Activated B cell treated with CpG ODN at 0.5 μM for 24 hours (primary cell): Measurements from ENCODE around the gene ARSB. TPM values are rescaled to one million over a fixed set of nuclear protein-coding genes. Genes with fewer than 3 reads are reported as not detected.

Experiments used
- ATAC-seq: fragments of 200-7000 bp; cut with Tn5 transposase; one replicate; pipeline ENCODE4 v1.10.0; 2021; ENCODE audit warnings: low read depth, mild to moderate bottlenecking, moderate library complexity
- CTCF ChIA-PET: fragments of 350-600 bp; sonication (Branson Sonifier 250); formaldehyde crosslinking; loops from one replicate; lab custom pipeline; 2021; ENCODE audit warnings: antibody characterized with exemption; lab: Charles Lee
- POLR2A ChIA-PET: fragments of 350-600 bp; sonication (Branson Sonifier 250); formaldehyde crosslinking; loops from one replicate; lab custom pipeline; 2021; ENCODE audit warnings: antibody characterized with exemption; lab: Charles Lee
- DNase-seq: peaks from one replicate; pipeline ENCODE4 v3.0.0; 2022
- H3K27ac Mint-ChIP-seq: one replicate; pipeline ENCODE4 v1.8.0; 2020; ENCODE audit warnings: mixed read lengths
- H3K27me3 Mint-ChIP-seq: one replicate; pipeline ENCODE4 v1.8.0; 2021; ENCODE audit warnings: mixed read lengths
- H3K36me3 Mint-ChIP-seq: one replicate; pipeline ENCODE4 v1.8.0; 2021; ENCODE audit warnings: low read depth, mixed read lengths
- H3K4me1 Mint-ChIP-seq: one replicate; pipeline ENCODE4 v1.8.0; 2021; ENCODE audit warnings: mixed read lengths
- H3K4me3 Mint-ChIP-seq: one replicate; pipeline ENCODE4 v1.8.0; 2020; ENCODE audit warnings: mild to moderate bottlenecking, mixed read lengths
- H3K9me3 Mint-ChIP-seq: one replicate; pipeline ENCODE4 v1.8.0; 2020; ENCODE audit warnings: mixed read lengths
- intact Hi-C: fragments of 100-400 bp; cut with micrococcal nuclease; formaldehyde crosslinking; loops from one replicate; pipeline ENCODE4 v1.15.1; 2024
- total RNA-seq: library from RNA; stranded (reverse); gene quantifications from 2 replicates; pipeline ENCODE4 v1.2.3, GENCODE V29; 2022
- TF ChIP-seq, protein P1 (sequence below): fragments of 200-600 bp; IDR thresholded peaks from one replicate; pipeline ENCODE4 v1.8.0; 2022; ENCODE audit warnings: antibody characterized with exemption, mild to moderate bottlenecking

Gene ARSB
- 12.7 and 15.6 TPM in 2 replicates for total RNA-seq

DNA sequence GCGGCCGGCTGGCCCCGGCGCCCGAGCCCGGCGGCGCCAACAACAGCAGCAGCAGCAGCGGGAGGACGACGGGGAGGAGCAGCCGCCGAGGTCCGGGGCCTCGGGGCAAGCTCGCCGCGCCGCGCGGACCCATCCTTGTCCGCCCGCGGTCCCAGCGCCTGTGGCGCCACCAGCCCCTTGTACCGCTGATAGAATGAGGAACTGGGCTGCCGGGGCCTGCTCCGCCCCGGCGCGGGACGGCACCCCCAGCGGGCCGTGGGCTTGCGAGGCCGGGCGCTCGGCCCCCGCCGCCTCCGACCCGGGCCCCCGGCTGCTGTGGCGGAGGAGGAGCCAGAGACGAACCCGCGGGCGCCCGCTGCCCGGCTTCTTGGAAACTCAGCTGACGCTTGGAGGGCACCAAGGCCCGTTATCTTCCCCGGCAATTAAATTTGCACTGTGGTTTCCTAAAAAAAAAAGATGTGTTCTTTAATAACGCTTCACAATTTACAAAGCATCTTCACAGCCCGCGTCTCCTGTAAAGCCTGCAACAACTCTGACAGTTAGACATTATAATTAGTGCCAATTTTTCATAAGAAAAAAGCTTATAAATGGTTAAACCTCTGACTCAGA is at the start of gene ARSB:
Gene ARSB (minus strand): TSS at position 195 of the 609 bp plus-strand sequence. CDS start 62 bp downstream, at position 133.
- H3K27ac Mint-ChIP-seq, result peak within 1 kb of the TSS; percentile 96
- TF ChIP-seq, protein P1, sequence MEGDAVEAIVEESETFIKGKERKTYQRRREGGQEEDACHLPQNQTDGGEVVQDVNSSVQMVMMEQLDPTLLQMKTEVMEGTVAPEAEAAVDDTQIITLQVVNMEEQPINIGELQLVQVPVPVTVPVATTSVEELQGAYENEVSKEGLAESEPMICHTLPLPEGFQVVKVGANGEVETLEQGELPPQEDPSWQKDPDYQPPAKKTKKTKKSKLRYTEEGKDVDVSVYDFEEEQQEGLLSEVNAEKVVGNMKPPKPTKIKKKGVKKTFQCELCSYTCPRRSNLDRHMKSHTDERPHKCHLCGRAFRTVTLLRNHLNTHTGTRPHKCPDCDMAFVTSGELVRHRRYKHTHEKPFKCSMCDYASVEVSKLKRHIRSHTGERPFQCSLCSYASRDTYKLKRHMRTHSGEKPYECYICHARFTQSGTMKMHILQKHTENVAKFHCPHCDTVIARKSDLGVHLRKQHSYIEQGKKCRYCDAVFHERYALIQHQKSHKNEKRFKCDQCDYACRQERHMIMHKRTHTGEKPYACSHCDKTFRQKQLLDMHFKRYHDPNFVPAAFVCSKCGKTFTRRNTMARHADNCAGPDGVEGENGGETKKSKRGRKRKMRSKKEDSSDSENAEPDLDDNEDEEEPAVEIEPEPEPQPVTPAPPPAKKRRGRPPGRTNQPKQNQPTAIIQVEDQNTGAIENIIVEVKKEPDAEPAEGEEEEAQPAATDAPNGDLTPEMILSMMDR, result no peak
- ChIA-PET CTCF (interaction anchor here (0.8 to 1.8 kb wide), 3 partner anchors 20 to 625 kb away, joined by 3 to 7 read pairs (median 4); partner anchors contain the start of gene SCAMP1), POLR2A (interaction anchor here (0.7 to 3.1 kb wide), 29 partner anchors 9 to 1493 kb away, joined by 3 to 16 read pairs (median 5); partner anchors contain the start of genes AP3B1, HOMER1, LHFPL2 and SCAMP1)
- peaks cover 7% of the 10 kb centered on the region for H3K36me3 Mint-ChIP-seq
- peaks cover 40% of the 10 kb centered on the region for H3K4me1 Mint-ChIP-seq
- H3K4me3 Mint-ChIP-seq, result peak within 1 kb of the TSS; percentile 90
- no peaks in the 10 kb centered on the region for H3K9me3 Mint-ChIP-seq
- intact Hi-C loops, result loop anchor here (1.0 to 10.0 kb wide), 12 partner anchors 36 to 1420 kb away; partner anchors contain the start of genes AP3B1, HOMER1, SERINC5 and TENT2
- H3K27me3 Mint-ChIP-seq, result no peaks in the 10 kb centered on the region
- peak; percentile 74 for DNase-seq
- peak; percentile 66 for ATAC-seq

DNA sequence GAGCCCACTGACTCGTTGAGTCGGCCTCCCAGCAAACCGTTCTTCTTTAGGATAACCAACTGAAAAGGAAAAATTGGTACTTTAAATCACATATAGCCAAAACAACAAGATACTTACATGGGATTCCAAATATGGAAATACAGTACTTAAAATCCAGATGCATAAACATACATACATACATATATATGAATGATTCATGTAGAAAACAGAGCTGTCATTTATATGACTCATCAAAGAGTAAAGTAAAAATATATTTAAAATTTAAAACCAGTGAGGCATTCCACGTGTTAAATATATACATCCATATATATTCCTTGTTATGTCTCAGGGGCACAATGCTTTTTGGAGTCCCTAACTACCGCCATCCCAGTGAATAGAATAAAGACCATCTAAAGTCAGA is 47.7 kb upstream of the ARSB start:
- no peak overlapping the region for H3K27ac Mint-ChIP-seq
- TF ChIP-seq, protein P1, result no peak
- H3K4me1 Mint-ChIP-seq, result no peaks in the 10 kb centered on the region
- H3K27me3 Mint-ChIP-seq, result no peaks in the 10 kb centered on the region
- no peak for DNase-seq
- H3K9me3 Mint-ChIP-seq, result no peaks in the 10 kb centered on the region
- intact Hi-C loops, result no loop called here
- ChIA-PET POLR2A (no interaction called here), CTCF (interaction anchor here (1.5 to 1.9 kb wide), 2 partner anchors 8 to 12 kb away, joined by 4 to 10 read pairs; no protein-coding TSS in a partner anchor)
- no peak overlapping the region for H3K4me3 Mint-ChIP-seq
- ATAC-seq, result no peak
- H3K36me3 Mint-ChIP-seq, result no peaks in the 10 kb centered on the region

DNA sequence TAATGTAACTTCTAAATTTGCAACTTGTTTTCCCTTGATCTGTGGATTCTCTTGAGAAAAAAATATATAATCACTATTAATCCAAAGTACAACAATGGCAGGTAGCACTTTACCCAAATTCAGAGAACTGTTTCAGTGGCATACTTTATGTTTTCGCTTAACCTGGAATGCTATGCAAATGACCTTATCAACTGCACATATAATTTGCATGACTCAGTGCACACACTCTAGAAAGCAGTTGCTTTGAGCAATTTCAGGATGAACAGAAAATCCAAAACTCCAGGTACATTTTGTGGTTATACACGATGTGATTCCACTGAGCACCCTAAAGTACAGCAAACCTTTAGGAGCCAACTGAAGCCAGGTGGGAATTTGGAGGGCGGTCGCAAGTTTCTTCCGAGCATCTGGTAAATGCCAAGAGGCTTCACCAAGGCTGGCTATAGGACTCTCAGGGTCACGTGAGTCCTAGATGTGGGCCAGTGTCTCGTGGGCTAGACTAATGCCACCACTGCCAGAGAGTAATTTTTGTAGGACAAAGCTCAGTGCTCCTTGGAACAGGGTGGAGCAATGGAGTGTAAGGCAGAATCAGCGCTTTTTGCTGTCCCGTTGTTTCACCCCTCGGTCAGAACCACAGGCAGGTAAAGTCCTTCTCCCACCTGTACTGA is 47.1 kb upstream of the ARSB start:
- intact Hi-C loops, result no loop called here
- TF ChIP-seq, protein P1, result no peak
- CTCF ChIA-PET, result interaction anchor here (1.9 kb wide), 1 partner anchor 11 kb away, joined by 10 read pairs; no protein-coding TSS in a partner anchor
- no peaks in the 10 kb centered on the region for H3K9me3 Mint-ChIP-seq
- no peaks in the 10 kb centered on the region for H3K36me3 Mint-ChIP-seq
- H3K27me3 Mint-ChIP-seq, result peaks cover 4% of the 10 kb centered on the region
- POLR2A ChIA-PET, result no interaction called here
- ATAC-seq, result no peak
- H3K4me3 Mint-ChIP-seq, result no peak overlapping the region
- H3K4me1 Mint-ChIP-seq, result no peaks in the 10 kb centered on the region
- no peak overlapping the region for H3K27ac Mint-ChIP-seq
- no peak for DNase-seq

DNA sequence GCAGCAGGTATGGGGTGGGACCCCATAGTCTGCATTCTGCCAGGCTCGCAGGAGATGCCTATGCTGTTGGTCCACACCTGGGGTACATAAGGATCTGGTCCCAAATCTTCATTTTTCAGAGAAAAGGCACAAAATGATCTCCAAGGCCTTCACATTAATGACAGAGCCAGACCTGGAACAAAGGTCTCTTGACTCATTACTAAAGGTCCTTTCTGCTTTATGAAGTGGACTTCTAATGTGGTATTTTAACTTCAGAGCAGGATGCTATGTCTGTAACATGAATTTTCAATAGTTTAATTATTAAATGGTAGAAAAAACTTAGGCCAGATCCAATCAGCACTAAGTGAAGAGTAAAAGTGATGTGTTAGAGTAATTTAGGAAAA is 46.4 kb upstream of the ARSB start:
- ATAC-seq, result no peak
- Mint-ChIP-seq H3K4me3 (no peak overlapping the region), H3K27ac (no peak overlapping the region), H3K9me3 (no peaks in the 10 kb centered on the region), H3K27me3 (peaks cover 10% of the 10 kb centered on the region), H3K4me1 (no peaks in the 10 kb centered on the region), H3K36me3 (no peaks in the 10 kb centered on the region)
- ChIA-PET CTCF (no interaction called here), POLR2A (no interaction called here)
- intact Hi-C loops, result no loop called here
- DNase-seq, result no peak
- TF ChIP-seq, protein P1, result no peak
